ENCODE results near the gene MRPL12. TPM values are rescaled to one million over a fixed set of nuclear protein-coding genes. Genes with fewer than 3 reads are reported as not detected.

Gene MRPL12
- total RNA-seq, 1 experiment from 2014 or later: 260 TPM

DNA sequence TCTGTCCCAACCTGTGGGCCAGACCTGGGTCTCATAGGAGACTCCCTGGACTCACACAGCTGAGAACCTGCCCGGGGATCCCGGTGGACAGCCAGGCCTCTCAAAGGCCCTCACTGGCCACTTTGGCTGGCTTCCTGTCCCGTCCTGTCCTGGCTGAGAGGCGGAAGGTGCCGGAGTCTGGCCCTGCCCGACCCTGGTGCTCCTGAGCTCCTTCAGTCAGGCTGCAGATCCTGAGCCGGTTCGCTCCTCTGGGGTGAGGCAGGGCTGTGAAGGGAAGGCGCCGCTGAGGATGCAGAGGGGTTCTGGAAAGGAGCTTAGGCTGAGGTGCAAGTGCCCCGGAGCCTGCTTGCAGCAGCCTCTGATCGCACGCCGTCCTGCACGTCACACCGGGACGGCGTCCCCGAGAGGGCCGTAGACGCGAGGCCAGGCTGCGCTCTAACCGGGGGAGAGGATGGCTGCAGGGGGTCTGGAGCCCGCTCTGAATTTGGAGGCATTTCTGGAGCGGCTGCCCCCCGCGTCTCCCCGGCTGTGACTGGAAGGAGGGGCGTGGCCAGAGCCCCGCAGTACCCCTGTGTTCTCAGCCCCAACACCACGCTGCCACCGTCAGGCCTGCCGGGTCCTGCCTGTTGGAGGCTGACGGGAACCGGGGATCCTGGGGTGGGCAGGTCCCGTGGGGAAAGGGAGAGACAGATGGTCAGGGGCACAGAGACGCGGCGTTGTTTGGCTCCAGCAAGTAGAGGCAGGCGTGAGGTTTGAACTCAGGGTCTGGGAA lies 15.2 kb upstream of the MRPL12 start:
- DNase-seq (ENCODE audit: low read depth, low spot score) (no peak), ATAC-seq (no peak)
- Histone ChIP-seq H3K27ac (ENCODE audit: low read depth, low read length) (no peak overlapping the region; the same call in 1 of the 2 replicates), H3K4me2 (ENCODE audit: low read length) (no peak overlapping the region), H4K20me1 (ENCODE audit: insufficient read depth) (peaks cover 6% of the 10 kb centered on the region; the same call in 1 of the 2 replicates), H3K27me3 (ENCODE audit: insufficient read depth, low read length) (no peaks in the 10 kb centered on the region), H2AFZ (ENCODE audit: low read depth, low read length, poor library complexity, severe bottlenecking) (no peak overlapping the region), H3K36me3 (ENCODE audit: control insufficient read depth in 1 of 2, insufficient read depth in 2 of 2, low read length in 2 of 2) (peaks cover 39 to 75% of the 10 kb centered on the region in 2 experiments), H3K9me3 (ENCODE audit: control insufficient read depth in 1 of 2, insufficient read depth in 1 of 2, low read depth in 1 of 2, low read length in 2 of 2) (no peaks in the 10 kb centered on the region), H3K4me3 (replicated peaks in 1 of 2; ENCODE audit: low read depth in 1 of 2, low read length in 2 of 2) (no peak overlapping the region), H3K9me2 (ENCODE audit: insufficient read depth) (no peaks in the 10 kb centered on the region), H3K79me2 (ENCODE audit: insufficient read depth, low read length) (peaks cover 85% of the 10 kb centered on the region), H3K9ac (ENCODE audit: low read length) (no peak overlapping the region), H3K4me1 (ENCODE audit: control insufficient read depth in 1 of 2, insufficient read depth in 2 of 2, low read length in 2 of 2) (peaks cover 10 to 15% of the 10 kb centered on the region in 2 experiments)
- ChIA-PET CTCF (no interaction called here), POLR2A (no interaction called here), RAD21 (ENCODE audit: low non-redundant PET in 1 of 2, low total read pairs in 2 of 2, uncharacterized antibody in 2 of 2, unreplicated experiment in 2 of 2) (no interaction called here)
- TF ChIP-seq, protein P1, sequence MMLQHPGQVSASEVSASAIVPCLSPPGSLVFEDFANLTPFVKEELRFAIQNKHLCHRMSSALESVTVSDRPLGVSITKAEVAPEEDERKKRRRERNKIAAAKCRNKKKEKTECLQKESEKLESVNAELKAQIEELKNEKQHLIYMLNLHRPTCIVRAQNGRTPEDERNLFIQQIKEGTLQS (IDR thresholded peaks at IDR 0.05): no peak
- TF ChIP-seq, protein P2, sequence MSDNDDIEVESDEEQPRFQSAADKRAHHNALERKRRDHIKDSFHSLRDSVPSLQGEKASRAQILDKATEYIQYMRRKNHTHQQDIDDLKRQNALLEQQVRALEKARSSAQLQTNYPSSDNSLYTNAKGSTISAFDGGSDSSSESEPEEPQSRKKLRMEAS (IDR thresholded peaks at IDR 0.05): no peak
- TF ChIP-seq, protein P3, sequence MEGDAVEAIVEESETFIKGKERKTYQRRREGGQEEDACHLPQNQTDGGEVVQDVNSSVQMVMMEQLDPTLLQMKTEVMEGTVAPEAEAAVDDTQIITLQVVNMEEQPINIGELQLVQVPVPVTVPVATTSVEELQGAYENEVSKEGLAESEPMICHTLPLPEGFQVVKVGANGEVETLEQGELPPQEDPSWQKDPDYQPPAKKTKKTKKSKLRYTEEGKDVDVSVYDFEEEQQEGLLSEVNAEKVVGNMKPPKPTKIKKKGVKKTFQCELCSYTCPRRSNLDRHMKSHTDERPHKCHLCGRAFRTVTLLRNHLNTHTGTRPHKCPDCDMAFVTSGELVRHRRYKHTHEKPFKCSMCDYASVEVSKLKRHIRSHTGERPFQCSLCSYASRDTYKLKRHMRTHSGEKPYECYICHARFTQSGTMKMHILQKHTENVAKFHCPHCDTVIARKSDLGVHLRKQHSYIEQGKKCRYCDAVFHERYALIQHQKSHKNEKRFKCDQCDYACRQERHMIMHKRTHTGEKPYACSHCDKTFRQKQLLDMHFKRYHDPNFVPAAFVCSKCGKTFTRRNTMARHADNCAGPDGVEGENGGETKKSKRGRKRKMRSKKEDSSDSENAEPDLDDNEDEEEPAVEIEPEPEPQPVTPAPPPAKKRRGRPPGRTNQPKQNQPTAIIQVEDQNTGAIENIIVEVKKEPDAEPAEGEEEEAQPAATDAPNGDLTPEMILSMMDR (IDR thresholded peaks at IDR 0.05 in 2 of 3, conservative IDR thresholded peaks at IDR 0.05 in 1 of 3; ENCODE audit: borderline replicate concordance in 1 of 3, insufficient read depth in 1 of 3, low read depth in 2 of 3, low read length in 2 of 3): no peak
- no peak for TF ChIP-seq EZH2phosphoT487 (IDR thresholded peaks at IDR 0.05; ENCODE audit: borderline replicate concordance)
- no TSS peak for BruUV-seq (replicated peaks)
- intact Hi-C loops (cut with micrococcal nuclease): no loop called here

DNA sequence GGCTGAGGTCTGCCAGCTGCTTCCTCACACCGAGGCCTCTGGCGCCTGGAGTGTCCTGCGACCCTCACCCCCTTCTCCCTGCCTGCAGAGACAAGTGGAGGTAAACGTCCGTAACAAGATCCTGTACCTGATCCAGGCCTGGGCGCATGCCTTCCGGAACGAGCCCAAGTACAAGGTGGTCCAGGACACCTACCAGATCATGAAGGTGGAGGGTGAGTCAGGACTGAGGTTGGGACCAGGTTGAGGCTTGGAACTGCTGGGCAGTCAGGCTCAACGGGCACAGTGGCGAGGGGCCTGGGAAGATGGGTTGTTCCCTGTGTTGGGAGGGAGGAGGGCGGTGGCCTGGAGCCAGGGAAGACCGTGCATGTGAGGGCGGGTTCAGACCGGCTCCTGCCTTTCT lies 14.6 kb upstream of the MRPL12 start:
- no peak for TF ChIP-seq TCF7L2 (IDR thresholded peaks at IDR 0.05; ENCODE audit: borderline replicate concordance, extremely low read depth, insufficient read depth, insufficient read length)
- TF ChIP-seq, protein P4, sequence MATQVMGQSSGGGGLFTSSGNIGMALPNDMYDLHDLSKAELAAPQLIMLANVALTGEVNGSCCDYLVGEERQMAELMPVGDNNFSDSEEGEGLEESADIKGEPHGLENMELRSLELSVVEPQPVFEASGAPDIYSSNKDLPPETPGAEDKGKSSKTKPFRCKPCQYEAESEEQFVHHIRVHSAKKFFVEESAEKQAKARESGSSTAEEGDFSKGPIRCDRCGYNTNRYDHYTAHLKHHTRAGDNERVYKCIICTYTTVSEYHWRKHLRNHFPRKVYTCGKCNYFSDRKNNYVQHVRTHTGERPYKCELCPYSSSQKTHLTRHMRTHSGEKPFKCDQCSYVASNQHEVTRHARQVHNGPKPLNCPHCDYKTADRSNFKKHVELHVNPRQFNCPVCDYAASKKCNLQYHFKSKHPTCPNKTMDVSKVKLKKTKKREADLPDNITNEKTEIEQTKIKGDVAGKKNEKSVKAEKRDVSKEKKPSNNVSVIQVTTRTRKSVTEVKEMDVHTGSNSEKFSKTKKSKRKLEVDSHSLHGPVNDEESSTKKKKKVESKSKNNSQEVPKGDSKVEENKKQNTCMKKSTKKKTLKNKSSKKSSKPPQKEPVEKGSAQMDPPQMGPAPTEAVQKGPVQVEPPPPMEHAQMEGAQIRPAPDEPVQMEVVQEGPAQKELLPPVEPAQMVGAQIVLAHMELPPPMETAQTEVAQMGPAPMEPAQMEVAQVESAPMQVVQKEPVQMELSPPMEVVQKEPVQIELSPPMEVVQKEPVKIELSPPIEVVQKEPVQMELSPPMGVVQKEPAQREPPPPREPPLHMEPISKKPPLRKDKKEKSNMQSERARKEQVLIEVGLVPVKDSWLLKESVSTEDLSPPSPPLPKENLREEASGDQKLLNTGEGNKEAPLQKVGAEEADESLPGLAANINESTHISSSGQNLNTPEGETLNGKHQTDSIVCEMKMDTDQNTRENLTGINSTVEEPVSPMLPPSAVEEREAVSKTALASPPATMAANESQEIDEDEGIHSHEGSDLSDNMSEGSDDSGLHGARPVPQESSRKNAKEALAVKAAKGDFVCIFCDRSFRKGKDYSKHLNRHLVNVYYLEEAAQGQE (IDR thresholded peaks at IDR 0.05; ENCODE audit: low read depth): no peak
- TF ChIP-seq, protein P3 (IDR thresholded peaks at IDR 0.05 in 2 of 3, conservative IDR thresholded peaks at IDR 0.05 in 1 of 3; ENCODE audit: borderline replicate concordance in 1 of 3, insufficient read depth in 1 of 3, low read depth in 2 of 3, low read length in 2 of 3): no peak
- no peak for TF ChIP-seq CBX3 (IDR thresholded peaks at IDR 0.05; ENCODE audit: low read depth)
- no peak for TF ChIP-seq SIN3A (IDR thresholded peaks at IDR 0.05; ENCODE audit: low read depth)
- TF ChIP-seq POLR2A (IDR thresholded peaks at IDR 0.05; ENCODE audit: borderline replicate concordance, extremely low read depth, insufficient read depth, insufficient read length): no peak
- H3K79me2 ChIP-seq (ENCODE audit: insufficient read depth, low read length): peaks cover 85% of the 10 kb centered on the region

More for the DNA sequence above, 14.6 kb upstream of the MRPL12 start:
- H4K20me1 ChIP-seq (ENCODE audit: insufficient read depth): peaks cover 6% of the 10 kb centered on the region; the same call in 1 of the 2 replicates
- ATAC-seq: no peak
- no peak overlapping the region for H3K4me3 ChIP-seq (replicated peaks in 1 of 2; ENCODE audit: low read depth in 1 of 2, low read length in 2 of 2)
- no peak overlapping the region for H3K9ac ChIP-seq (ENCODE audit: low read length)
- peaks cover 10 to 15% of the 10 kb centered on the region in 2 experiments for H3K4me1 ChIP-seq (ENCODE audit: control insufficient read depth in 1 of 2, insufficient read depth in 2 of 2, low read length in 2 of 2)
- no peak overlapping the region for H2AFZ ChIP-seq (ENCODE audit: low read depth, low read length, poor library complexity, severe bottlenecking)
- ChIA-PET RAD21 (ENCODE audit: low non-redundant PET in 1 of 2, low total read pairs in 2 of 2, uncharacterized antibody in 2 of 2, unreplicated experiment in 2 of 2) (no interaction called here), CTCF (no interaction called here), POLR2A (no interaction called here)
- H3K36me3 ChIP-seq (ENCODE audit: control insufficient read depth in 1 of 2, insufficient read depth in 2 of 2, low read length in 2 of 2): peaks cover 44 to 82% of the 10 kb centered on the region in 2 experiments
- no peak for DNase-seq (ENCODE audit: low read depth, low spot score)
- H3K27ac ChIP-seq (ENCODE audit: low read depth, low read length): no peak overlapping the region; the same call in 1 of the 2 replicates
- no peaks in the 10 kb centered on the region for H3K27me3 ChIP-seq (ENCODE audit: insufficient read depth, low read length)
- intact Hi-C loops (cut with micrococcal nuclease): no loop called here
- H3K9me3 ChIP-seq (ENCODE audit: control insufficient read depth in 1 of 2, insufficient read depth in 1 of 2, low read depth in 1 of 2, low read length in 2 of 2): no peaks in the 10 kb centered on the region
- no peaks in the 10 kb centered on the region for H3K9me2 ChIP-seq (ENCODE audit: insufficient read depth)
- H3K4me2 ChIP-seq (ENCODE audit: low read length): no peak overlapping the region
- BruUV-seq (replicated peaks): no TSS peak

Measured in HCT116 (cell line).